NCI-H187 treated with DMSO at 0.1 percent for 48 hours (cell line): ENCODE data around the gene JAKMIP1.

ENCODE experiments used
- DNase-seq: peaks from one replicate; lab custom pipeline; 2025; lab: John Stamatoyannopoulos, UW

The JAKMIP1 gene

DNA sequence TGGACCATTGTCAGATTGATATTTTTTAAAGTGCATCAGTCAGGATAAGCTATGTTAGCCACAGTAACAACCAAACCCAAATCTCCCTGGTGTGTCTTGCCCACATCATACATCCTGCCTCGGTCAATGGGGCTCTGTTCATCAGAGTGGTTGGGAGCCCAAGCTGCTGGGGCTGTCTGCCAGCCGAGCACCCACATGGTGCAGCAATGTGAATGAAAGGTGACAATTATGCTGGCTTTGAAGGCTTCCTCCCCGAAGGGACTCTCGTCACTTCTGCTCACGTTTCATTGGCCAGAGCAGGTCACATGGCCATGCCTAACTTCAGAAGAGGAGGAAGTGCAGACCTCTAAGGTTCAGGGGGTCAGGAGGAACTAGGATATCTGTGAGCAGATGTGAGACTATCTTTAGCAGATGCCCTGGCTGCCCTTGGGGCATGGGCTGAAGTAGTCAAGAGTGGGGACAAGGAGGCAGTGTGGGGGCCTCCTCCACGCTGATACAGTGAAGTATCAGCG is 1.3 kb upstream of the JAKMIP1 start:
- no peak for DNase-seq

DNA sequence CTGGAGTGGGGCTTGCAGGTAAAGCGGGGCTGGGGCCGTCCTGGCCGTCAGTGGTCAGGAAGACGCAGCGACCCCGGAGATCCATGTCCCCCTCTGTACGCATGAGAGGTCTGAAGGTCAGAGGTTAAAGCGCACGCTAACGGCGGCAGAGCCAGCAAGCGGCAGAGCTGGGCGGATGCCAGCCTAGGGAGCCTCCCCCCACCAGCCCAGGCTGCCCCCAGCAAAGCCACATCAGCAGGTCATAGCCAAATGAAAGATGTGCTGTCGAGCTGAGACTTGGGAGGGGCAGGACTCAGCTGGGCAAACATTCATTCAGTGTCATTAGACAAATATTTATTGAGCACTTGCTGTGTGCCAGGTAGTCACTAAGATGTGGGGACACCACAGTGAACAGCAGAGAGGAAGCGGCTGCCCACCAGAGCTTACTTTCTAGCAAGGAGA is 593 bp upstream of the JAKMIP1 start:
- DNase-seq: no peak

DNA sequence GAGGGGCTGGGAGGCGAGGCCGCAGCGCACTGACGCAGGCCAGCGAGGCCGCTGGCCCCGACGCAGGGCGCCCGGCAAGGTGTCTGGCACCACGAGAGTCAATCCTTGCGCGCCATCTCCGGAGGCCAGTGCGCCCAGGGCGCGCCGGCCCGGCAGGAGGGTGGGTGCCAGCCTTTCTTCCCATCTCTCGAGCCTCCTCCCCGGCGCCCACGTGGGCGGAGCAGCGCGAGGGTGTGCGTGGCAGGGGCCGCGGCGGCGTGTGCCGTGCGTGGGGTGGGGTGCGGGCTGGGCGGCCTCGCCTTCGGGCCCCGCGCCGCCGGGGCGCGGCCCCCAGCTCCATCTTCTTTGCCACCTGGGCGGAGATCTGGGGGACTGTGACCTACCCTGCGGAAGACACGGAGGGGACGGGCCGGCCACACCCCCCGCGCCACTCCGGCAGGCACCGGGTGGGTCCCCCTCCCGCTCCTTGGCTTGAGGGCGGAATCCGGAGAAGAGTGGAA is 877 bp downstream of the JAKMIP1 start:
- DNase-seq: no peak

DNA sequence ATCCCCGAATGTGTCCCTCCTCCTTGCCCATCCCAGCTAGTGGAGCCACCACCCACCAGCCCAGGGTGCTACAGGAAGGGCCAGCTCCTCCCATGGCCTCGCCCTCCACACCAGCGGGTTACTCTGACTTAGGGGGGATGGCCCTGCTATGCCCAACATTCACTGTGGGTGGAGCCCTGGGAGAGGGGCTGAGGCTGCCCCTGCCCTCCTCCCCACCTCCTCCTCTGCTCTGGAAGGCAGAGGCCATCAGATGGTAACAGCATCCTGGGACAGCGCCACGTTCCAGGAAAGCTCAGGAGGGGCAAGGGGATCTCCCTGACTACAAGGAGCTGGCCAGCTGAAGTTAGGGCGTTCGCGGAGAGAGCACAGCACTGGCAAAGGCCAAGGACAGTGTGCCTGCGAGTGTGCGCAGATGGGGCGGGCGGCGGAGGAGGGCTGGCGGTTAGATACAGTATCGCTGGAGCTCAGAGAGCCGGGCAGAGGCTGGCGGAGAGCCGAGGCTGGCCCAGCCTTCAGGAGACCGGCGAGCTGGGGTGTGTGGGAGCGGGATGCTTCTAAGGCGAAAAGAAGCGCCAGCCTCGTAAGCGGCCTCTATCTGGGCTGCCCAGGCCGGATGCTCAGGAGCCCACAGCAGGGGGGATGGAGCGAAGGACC is 1.5 kb downstream of the JAKMIP1 start:
- DNase-seq: no peak

DNA sequence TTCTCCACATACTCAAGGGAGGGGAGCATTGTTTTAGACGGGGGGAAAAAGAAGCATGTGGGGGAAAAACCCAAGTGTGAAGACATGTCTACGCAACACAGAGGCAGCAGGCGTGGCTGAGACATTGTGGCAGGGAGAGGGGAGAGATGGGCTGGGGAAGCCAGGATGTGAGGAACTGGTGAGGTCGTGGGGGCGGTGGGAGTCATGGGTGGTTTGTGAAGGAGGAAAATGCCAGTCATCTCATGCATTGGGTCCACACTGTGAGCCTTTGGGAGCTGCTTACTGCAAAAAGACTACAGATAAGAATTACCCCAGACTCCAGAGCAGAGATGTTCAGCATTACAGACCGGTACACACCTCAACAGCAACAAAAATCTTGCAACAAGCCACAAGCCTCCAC is 2.1 kb downstream of the JAKMIP1 start:
- no peak for DNase-seq

DNA sequence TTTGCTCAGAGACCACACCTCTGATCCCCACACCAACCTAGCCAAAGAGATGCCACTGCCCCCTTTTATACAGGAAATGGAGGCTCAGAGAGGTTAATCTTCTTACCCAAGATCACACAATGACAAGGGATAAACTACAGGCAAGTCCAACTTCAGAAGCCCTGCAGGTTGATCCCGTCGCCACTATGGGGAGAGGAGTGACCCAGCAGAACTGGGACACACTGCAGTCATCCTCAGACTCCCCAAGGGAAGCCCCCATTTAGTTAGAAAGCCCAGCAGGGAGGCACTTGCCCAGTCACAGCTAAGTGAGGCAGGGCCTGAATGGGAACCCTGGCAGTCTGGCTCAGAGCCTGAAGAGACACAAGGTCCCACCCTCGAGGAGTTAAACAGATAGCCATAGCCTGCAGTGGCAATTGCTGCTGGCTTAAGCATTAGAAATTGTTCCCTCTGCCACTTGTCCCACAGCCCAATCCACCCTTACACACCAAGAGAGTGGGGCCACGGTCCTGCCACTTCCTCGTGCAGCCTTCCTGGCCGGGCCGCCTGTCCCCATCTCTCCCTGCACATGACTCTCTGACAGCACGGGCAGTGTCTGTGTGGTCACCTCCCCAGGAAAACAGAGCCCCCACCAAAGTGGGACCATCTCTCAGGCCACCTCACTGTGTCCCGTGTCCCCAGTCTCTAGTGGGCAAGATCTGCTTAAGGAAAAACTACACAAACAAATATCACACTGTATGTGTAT is 2.7 kb downstream of the JAKMIP1 start:
- no peak for DNase-seq

DNA sequence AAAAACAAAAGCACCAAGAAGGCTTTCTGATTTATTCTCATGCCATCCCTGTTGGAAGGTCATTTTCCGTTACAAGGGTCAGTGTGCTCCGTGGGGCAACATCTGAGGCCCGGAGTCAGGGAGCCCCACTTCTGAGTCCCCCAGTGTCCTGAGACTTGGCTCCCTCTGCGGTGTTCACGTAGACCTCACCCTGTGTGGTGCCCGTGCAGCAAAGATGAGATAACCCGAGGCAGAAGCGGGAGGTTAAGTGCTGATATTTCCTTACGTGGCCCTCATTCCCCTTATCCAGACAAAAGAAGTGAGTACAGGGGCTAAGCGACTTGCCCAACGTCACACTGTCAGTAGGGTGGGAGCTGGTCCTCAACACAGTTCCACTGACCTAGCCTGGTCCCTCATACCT is 3.5 kb downstream of the JAKMIP1 start:
- no peak for DNase-seq

DNA sequence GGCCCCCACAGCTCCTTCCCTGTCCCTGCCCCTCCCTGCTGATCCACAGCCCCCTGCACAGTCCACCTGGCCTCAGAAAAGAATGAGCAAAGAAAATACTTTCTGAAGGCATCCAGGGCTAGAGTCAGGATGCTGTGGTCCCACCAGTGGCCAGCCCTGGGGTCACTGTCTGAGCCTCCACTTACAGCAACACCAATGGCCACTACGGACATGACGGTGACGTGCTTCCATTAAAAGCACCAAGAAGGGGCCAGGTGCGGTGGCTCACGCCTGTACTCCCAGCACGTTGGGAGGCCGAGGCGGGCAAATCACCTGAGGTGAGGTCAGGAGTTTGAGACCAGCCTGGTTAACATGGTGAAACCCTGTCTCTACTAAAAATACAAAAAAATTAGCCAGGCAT is 4.0 kb downstream of the JAKMIP1 start:
- DNase-seq: no peak

DNA sequence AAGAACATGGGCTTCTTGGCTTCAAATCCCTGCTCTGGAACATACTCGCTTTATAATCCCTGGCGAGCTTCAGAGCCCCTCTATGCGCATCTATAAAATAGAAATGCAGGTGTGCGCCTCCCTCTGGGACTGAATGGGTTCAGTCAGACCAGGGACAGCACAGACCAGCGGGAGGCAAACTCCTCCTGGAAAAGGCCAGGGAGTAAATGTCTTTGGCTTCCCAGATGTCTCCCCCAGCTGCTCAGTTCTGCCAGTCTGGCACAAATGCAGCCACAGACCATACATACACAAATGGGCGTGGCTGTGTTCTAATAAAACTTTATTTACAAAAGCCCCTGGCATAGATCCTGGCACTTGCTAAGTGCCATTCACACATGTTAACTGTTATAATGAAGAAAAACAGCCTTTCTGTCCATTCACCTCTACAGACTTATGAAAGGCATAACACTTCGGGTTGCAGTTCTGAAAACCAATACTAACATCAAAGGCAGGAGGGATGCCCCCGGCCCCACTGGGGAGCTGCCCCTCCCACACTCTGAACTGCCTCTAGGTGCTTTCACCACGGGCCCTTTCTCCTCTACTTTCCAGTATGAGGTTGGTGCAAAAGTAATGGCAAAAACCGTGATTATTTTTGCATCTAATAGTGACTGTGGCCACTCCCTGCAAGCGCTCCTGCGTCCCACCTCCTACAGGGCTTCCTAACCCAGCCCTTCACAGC is 4.6 kb downstream of the JAKMIP1 start:
- DNase-seq: no peak

DNA sequence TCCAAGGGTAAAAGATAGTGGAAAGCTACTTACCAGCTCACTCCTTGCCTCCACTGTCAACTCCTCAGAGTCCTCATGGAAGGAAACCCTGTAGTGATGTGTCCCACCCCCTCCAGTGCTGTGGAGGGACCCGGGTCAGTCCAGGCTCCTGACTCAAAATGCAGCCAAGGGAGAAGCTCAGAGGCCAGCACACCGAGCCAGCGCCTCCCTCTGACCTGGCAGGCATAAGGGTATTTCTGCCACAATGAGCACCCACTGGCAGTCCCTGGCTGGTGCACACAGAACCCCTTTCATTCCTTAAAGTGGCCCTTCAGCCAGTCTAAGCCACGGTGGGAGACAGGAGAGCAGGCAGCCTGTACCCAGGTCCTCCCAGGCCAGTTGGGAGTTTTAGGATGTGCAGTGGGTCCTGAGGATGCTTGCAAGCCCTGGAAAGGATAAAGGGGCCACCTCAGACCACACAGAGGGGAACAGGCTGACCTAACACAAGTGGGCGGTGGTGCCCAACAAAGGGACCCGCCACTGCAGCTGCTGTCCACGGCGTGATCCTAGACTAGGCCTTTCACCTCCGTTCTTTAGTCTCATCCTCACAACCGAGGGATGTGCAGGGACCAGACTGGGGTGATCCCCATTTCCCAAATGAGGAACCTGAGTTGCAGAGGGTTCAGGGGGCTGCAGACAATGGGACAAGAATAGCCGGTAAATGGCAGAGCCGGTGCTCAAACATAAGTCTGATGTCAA is 5.7 kb downstream of the JAKMIP1 start:
- no peak for DNase-seq

DNA sequence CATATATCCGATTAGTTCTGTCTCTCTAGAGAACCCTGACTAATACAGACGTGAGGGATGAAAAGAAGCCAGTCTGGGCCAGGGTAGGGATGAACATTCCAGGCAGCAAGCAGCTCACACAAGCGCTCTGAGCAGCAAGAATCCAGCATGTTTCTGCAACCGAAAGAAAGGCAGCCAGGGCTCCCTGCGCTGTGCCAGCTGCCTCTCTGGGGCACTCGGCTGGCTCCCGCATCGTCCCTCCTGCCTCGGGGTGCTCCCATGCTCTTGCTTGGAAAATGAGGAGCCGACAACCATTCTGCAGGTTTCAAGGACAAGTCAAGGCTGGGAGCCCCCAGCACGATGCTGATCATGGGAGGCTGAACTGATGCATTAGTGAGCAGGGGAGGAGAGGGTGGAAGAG is 7.0 kb downstream of the JAKMIP1 start:
- no peak for DNase-seq

DNA sequence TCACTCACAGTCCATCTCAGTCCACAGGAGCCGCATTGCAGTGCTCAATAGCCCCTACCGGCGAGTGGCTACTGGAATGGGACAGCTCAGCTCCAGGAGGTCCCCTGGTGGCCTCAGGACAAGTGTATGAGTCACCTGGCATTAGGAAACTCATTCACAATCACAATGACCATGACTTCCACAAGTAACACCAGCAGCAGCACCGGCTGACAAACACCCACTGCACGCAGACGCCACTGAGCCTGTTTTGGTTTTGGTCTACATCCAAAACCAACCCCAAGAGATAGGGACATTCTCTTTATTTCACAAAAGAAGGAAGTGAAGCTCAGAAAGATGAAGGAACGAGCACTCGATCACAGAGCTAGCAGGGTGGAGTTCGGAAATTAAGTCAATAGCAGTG is 8.1 kb downstream of the JAKMIP1 start:
- DNase-seq: no peak

DNA sequence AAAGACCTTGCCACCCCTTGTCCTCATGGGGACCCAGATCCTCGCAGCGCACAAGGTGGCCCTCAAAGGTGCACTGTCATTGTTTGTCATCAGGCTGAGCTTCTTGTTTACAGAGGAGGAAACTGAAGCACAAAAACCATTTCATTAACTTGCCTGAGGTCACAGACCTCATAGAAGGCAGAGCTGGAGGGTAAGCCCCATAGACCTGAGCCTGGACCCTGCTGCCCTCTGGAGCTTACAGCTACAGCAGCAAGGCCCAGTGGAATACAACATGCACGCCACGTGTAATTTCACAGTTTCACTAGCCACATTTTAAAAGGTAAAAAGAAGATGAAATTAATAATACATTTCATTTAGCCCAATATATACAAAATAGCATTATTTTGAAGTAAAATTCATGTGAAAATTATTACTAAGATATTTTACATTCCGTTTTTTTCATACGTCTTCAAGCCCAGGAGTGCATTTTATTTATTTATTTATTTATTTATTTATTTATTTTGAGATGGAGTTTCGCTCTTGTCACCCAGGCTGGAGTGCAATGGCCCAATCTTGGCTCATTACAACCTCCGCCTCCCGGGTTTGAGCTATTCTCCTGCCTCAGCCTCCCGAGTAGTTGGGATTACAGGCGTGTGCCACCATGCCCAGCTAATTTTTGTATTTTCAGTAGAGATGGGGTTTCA is 8.8 kb downstream of the JAKMIP1 start:
- DNase-seq: no peak

DNA sequence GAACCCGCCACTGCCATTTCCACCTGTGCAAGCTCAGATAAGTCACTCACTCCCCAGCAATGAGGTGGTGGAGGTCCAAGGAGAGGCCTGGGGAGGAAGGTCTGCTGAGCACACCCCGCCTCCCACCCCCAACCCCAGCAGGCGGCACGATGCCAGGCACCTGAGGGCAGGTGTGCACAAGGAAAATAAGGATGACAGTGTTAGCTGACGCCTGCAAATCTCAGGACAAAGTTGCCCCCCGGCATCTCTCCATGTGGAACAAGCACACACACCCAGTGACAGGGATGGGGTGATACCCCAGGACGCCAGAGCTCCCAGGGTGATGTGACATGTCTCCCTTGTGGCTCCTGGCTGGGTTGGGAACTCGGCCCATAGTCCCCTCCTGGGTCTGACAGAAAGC is 9.9 kb downstream of the JAKMIP1 start:
- DNase-seq: no peak

DNA sequence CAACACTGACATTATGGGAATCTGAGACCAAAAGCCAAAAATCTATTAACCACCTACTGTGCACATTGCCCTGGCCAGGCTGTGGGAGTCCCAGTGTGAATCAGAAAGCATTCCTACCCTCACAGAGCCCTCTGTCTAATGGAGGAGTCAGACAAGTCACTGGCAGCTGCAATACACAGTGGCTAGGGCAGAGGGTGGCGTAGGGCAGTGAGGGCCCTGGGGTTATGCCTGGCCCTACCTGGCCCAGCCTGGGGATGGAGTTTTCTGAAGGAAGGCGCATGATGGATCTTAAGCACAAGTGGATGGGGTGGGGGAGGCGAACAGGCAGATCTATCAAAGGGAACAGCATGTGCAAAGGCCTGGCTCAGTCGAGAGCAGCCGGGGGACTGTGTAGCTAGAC is 10.8 kb downstream of the JAKMIP1 start:
- no peak for DNase-seq

DNA sequence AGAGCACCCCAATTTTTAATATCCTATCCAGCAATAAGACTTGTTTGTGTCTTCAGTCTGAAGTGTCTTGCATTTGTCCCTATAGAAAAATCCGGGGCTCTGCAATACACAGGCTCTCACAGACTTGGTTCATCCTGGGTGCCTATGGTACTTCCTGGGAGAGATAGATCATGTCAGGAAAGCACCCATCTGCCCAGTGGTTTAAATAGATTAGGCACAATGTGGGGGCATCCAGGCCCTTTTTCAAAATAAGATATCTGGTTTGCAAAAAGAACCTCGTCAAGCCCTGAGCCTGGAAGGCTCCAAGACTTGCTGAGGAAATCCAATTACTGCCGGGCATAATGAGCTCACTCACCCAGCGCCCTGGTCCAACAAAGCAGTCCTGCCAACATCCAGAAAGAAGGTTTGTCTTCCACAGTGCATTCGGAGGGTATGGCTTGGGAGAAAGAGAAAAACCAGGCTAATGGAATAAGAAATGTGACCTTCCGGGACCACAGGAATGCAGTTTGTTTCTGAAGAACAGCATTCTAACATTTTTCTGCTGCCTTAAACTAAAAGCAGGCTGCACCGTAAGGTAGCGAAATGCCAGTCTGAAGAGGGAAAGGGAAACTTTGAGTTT is 11.6 kb downstream of the JAKMIP1 start:
- no peak for DNase-seq

DNA sequence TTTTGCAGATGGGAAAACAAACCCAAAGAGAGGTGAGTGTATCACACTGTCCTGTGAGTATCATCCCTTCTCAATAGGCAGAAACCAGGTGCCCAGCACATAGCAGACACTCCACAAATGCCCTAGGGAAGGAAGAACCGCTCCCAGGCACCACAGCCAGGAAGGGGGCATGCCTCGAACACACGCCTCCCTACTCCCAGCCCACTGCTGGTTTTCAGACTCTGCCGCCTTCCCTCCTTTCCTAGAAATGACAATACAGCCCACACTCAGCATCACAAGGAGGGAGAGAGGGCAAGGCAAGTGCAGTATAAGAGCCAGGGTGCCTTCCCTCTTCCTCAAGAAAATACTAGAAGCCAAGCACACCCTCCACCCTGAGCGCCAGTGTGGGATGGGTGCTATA is 16.2 kb downstream of the JAKMIP1 start:
- DNase-seq: no peak

DNA sequence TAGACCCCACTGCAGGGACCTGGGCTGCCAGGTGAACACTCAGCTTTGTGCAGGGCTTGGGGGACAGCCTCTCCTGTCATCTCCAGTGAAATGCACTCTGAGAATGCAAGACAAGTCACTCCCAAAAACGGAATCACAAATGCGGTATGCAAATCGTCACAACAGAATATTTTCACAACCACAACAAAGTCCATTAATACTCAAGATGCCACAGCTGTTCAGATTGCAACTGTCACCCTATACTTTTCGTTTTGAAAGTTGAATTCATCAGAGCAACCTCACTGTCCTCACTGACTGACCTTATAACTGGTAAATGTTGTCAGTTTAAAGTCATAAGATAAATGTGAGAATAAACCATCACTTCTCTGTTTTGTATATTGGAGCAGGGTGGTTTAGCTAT is 16.6 kb downstream of the JAKMIP1 start:
- no peak for DNase-seq

DNA sequence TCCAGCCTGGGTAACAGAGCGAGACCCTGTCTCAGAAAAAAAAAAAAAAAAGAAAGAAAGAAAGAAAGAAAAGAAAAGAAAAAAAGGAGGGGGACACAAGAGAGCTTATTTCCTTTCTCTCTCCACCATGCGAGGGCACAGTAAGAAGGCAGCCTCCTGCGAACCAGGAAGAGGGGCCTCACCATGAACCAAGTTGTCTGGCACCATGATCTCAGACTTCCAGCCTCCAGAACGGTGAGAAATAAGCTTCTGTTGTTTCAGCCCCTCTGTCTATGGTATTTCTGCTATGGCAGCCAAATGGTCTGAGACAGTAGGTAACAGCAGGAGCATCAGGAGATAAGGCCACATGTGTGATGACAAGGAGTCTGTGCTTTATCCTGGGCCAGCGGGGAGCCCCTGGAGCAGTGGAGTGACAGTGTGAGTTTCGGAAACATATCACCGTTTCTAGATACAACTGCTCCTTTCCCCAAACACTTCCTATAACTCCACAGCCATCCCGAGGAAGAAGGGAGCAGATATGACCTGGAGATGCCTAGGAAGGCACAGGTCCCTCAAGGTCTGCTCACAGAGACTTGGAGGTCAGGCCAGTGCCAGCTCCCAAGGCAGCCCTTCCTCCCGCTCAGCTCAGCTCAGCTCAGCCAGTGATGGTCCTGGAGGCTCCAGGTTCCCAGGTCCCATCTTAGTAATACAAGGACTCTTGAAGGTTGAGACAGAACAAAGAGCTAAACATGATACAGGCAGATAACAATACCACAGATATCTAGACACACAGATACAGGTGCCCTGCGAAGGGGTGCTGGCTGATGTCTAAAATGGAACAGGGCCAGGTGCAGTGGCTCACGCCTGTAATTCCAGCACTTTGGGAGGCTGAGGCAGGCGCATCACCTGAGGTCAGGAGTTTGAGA is 17.7 kb downstream of the JAKMIP1 start:
- no peak for DNase-seq
